B cell (primary cell): ENCODE data around the gene SCFD1.

Source experiments
- CTCF ChIP-seq: fragments of 200-600 bp; IDR thresholded peaks from one replicate; pipeline ENCODE4 v1.8.0; 2022; ENCODE audit warnings: antibody characterized with exemption, mild to moderate bottlenecking
- EZH2 ChIP-seq: IDR thresholded peaks from 2 replicates; pipeline ENCODE4 v1.6.1; 2012; ENCODE audit warnings: borderline replicate concordance, low read depth, mild to moderate bottlenecking, moderate library complexity, low read length; ENCODE audit not compliant: insufficient read depth, poor library complexity, severe bottlenecking

GRCh38 chr14:30588873-30589272 lies 33.2 kb upstream of the SCFD1 start:
- TF ChIP-seq CTCF (no peak), EZH2 (no peak)
